Aorta (tissue), 5 donors: ENCODE measurements around the gene APH1B. TPM values are rescaled to one million over a fixed set of nuclear protein-coding genes. Genes with fewer than 3 reads are reported as not detected.
"Not testable (repeated sequence)": the region's sequence is repeated elsewhere in the genome, so short reads cannot be mapped to it uniquely, and the experiment has no call there.

ENCODE experiments used
- ATAC-seq: fragments of 200-7000 bp; cut with Tn5 transposase; one replicate; pipeline ENCODE4 v1.9.1; 2022; ENCODE audit warnings: moderate library complexity; ENCODE audit not compliant: low FRiP score
- DNase-seq, 2 donors: peaks; one replicate each; pipeline ENCODE4 v3.0.0-alpha.2; 2020
- H3K27ac ChIP-seq, 2 donors: one replicate each; pipeline ENCODE4 v1.5.1; 2013; ENCODE audit warnings: low read length in 2 of 2, mild to moderate bottlenecking in 2 of 2, moderate library complexity in 2 of 2, control low read depth in 1 of 2, inconsistent platforms in 1 of 2, low read depth in 1 of 2
- H3K27me3 ChIP-seq, 2 donors: one replicate each; pipeline ENCODE4 v1.6.1; 2013; ENCODE audit warnings: control low read depth in 1 of 2, low read length in 1 of 2, mild to moderate bottlenecking in 1 of 2, moderate library complexity in 1 of 2; ENCODE audit not compliant: insufficient read depth in 2 of 2, control insufficient read depth in 1 of 2
- H3K36me3 ChIP-seq, 2 donors: one replicate each; pipeline ENCODE4 v1.6.1; 2013; ENCODE audit warnings: control low read depth in 1 of 2, low read length in 1 of 2, mild to moderate bottlenecking in 1 of 2; ENCODE audit not compliant: insufficient read depth in 2 of 2, control insufficient read depth in 1 of 2
- H3K4me1 ChIP-seq, 2 donors: one replicate each; pipeline ENCODE4 v1.6.1; 2013; ENCODE audit warnings: low read length in 2 of 2, control low read depth in 1 of 2, mild to moderate bottlenecking in 1 of 2, moderate library complexity in 1 of 2; ENCODE audit not compliant: insufficient read depth in 2 of 2, control insufficient read depth in 1 of 2
- H3K4me3 ChIP-seq, 2 donors: one replicate each; pipeline ENCODE4 v1.5.1; 2013; ENCODE audit warnings: low read length in 2 of 2, control low read depth in 1 of 2, mild to moderate bottlenecking in 1 of 2
- H3K9me3 ChIP-seq: one replicate; pipeline ENCODE4 v1.6.1; 2013; ENCODE audit warnings: mild to moderate bottlenecking, low read length; ENCODE audit not compliant: control insufficient read depth
- WGBS, 2 donors: extraction: QIAGEN DNeasy Blood & Tissue Kit; methylation state at CpG; one replicate each; pipeline ENCODE4 v1.1.7; 2013; 5-methylcytosine and 5-hydroxymethylcytosine counted together
- intact Hi-C, 2 donors: fragments of 100-400 bp; cut with DNase I; formaldehyde crosslinking; loops; one replicate each; pipeline versions ENCODE4 v1.14.2 to v1.15.0; 2022
- polyA plus RNA-seq, 2 donors: library from polyadenylated mRNA; stranded (reverse); fragments of 200-250 nt; gene quantifications; one replicate each; pipeline ENCODE4 v1.2.3, GENCODE V29; 2013
- total RNA-seq, 2 donors: library from RNA; stranded (reverse); fragmentation: NEBNext Ultra II Directional; extraction: Animal tissue kit (Norgen Biotek cat#: 25700); gene quantifications; one replicate each; pipeline ENCODE4 v1.2.1, GENCODE V29; 2021
- donor health status: healthy with polysubstance abuse.
- donor health status: Bipolar disorder and iron deficiency.
- donor health status: DM: no; HTN: no; CAD: no.
- donor health status: DM: no; HTN: no; CAD: no.
- donor health status: DM: yes; HTN: yes; CAD: no.

The APH1B gene
- total and polyA plus RNA-seq, 4 donors, result 3.0 to 28.4 (median 18.8) TPM

GRCh38 chr15:63313825-63314224 lies 36.4 kb downstream of the APH1B start:
- Histone ChIP-seq H3K27me3 (no peaks in the 10 kb centered on the region), H3K4me1 (no peaks in the 10 kb centered on the region), H3K4me3 (no peak overlapping the region), H3K9me3 (no peaks in the 10 kb centered on the region), H3K27ac (no peak overlapping the region), H3K36me3 (no peaks in the 10 kb centered on the region)
- intact Hi-C loops, result no loop called here
- ATAC-seq, result no peak
- 91 to 92% methylated on average over 4 of the region's 4 CpGs for WGBS, 2 donors
- no peak for DNase-seq

- no peaks in the 10 kb centered on the region for H3K9me3 ChIP-seq
- intact Hi-C loops, result no loop called here
- no peaks in the 10 kb centered on the region for H3K27me3 ChIP-seq
- 51 to 65% methylated on average over 2 of the region's 2 CpGs for WGBS, 2 donors
- no peak for DNase-seq
- no peak for ATAC-seq
- no peak overlapping the region for H3K4me3 ChIP-seq
- H3K36me3 ChIP-seq, result no peaks in the 10 kb centered on the region
- no peaks in the 10 kb centered on the region for H3K4me1 ChIP-seq
- no peak overlapping the region for H3K27ac ChIP-seq
Measured at GRCh38 chr15:63314409-63314808, 37.0 kb downstream of the APH1B start.

DNA sequence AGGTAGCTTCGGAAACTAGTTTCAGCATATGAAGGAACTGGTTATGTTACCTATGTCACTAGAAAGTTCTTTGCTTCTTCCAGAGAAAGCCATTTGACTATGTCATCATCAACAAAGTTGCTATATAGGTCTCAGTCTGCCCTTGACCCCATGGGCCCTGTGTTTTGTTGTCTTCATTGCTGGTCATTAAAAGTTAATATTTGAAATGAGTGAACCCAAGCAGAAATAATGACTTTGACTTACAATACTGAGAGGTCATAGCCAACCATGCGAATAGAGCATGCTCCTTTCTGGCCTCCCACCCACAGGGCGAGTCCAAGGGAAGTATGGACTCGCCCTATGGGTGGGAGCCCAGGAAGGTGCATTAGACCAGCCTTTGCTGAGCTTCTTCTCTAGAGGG lies 40.9 kb downstream of the APH1B start:
- intact Hi-C loops, result no loop called here
- 96 to 97% methylated on average over 4 of the region's 4 CpGs for WGBS, 2 donors
- ATAC-seq (no peak), DNase-seq (no peak)
- Histone ChIP-seq H3K27ac (no peak overlapping the region), H3K27me3 (peaks cover 0 to 1% of the 10 kb centered on the region in 2 donors), H3K4me3 (no peak overlapping the region), H3K36me3 (no peaks in the 10 kb centered on the region), H3K9me3 (no peaks in the 10 kb centered on the region), H3K4me1 (no peaks in the 10 kb centered on the region)

DNA sequence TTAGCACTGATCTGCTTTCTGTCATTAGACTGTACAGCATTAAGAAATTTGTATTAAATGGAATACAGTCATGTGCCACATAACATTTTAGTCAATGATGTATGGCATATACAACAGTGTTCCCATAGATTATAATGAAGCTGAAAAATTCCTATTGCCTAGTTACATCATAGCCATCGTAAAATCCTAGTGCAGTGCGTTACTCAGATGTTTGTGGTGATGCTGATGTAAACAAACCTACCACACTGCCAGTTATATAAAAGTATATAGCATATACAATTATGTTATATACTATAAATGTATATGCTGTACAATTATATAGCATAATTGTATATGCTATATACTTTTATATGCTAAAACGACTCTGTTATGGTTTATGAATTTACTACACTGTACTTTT lies 41.7 kb downstream of the APH1B start:
- Histone ChIP-seq H3K27me3 (peaks cover 0 to 1% of the 10 kb centered on the region in 2 donors), H3K36me3 (no peaks in the 10 kb centered on the region), H3K4me3 (no peak overlapping the region), H3K9me3 (no peaks in the 10 kb centered on the region), H3K27ac (no peak overlapping the region), H3K4me1 (no peaks in the 10 kb centered on the region)
- DNase-seq (no peak), ATAC-seq (no peak)
- intact Hi-C loops, result no loop called here
- WGBS, 2 donors, result 93 to 97% methylated on average over 3 of the region's 3 CpGs

GRCh38 chr15:63320446-63320845 lies 43.0 kb downstream of the APH1B start:
- WGBS, 2 donors, result 97% methylated on average over 7 to 9 of the region's 10 CpGs

DNA sequence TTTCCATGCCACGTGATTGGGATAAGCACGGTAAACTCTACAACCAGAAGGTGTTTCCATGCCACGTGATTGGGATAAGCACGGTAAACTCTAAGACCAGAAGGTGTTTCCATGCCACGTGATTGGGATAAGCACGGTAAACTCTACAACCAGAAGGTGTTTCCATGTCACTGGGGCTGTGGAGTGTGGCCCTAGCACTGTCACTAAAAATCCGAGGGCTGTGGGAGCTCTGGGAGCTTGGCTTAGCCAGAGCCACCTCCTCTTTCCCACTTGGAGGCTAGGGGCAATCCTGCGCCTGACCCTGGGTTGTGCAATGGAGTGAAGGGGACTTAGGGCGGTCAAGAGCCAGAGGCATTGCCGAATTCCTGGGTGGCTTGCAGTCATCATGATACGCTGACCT lies 43.6 kb downstream of the APH1B start:
- WGBS, 2 donors, result 96 to 97% methylated on average over 7 to 8 of the region's 11 CpGs
- H3K4me1 ChIP-seq, H3K36me3 ChIP-seq, H3K27ac ChIP-seq, H3K9me3 ChIP-seq, intact Hi-C loops, H3K27me3 ChIP-seq, ATAC-seq, H3K4me3 ChIP-seq, DNase-seq: not testable (repeated sequence)

More at GRCh38 chr15:63320446-63320845, 43.0 kb downstream of the APH1B start:
- H3K27me3 ChIP-seq, H3K27ac ChIP-seq, H3K9me3 ChIP-seq, H3K36me3 ChIP-seq, H3K4me1 ChIP-seq, H3K4me3 ChIP-seq, ATAC-seq, intact Hi-C loops, DNase-seq: not testable (repeated sequence)

GRCh38 chr15:63321462-63321861 lies 44.1 kb downstream of the APH1B start:
- H3K4me1 ChIP-seq, result no peaks in the 10 kb centered on the region
- 90 to 94% methylated on average over 29 of the region's 29 CpGs for WGBS, 2 donors
- DNase-seq (no peak), ATAC-seq (no peak)
- intact Hi-C loops, result no loop called here
- no peak overlapping the region for H3K27ac ChIP-seq
- H3K27me3 ChIP-seq, result peaks cover 0 to 1% of the 10 kb centered on the region in 2 donors
- no peaks in the 10 kb centered on the region for H3K36me3 ChIP-seq
- H3K9me3 ChIP-seq, result no peaks in the 10 kb centered on the region
- H3K4me3 ChIP-seq, result no peak overlapping the region

- DNase-seq (no peak), ATAC-seq (no peak)
- Histone ChIP-seq H3K9me3 (no peaks in the 10 kb centered on the region), H3K27me3 (peaks cover 0 to 1% of the 10 kb centered on the region in 2 donors), H3K36me3 (no peaks in the 10 kb centered on the region), H3K4me1 (no peaks in the 10 kb centered on the region), H3K27ac (no peak overlapping the region), H3K4me3 (no peak overlapping the region)
- intact Hi-C loops, result no loop called here
- WGBS, 2 donors, result 32 to 45% methylated on average over 4 of the region's 4 CpGs
Measured at GRCh38 chr15:63322541-63322940, 45.1 kb downstream of the APH1B start.

DNA sequence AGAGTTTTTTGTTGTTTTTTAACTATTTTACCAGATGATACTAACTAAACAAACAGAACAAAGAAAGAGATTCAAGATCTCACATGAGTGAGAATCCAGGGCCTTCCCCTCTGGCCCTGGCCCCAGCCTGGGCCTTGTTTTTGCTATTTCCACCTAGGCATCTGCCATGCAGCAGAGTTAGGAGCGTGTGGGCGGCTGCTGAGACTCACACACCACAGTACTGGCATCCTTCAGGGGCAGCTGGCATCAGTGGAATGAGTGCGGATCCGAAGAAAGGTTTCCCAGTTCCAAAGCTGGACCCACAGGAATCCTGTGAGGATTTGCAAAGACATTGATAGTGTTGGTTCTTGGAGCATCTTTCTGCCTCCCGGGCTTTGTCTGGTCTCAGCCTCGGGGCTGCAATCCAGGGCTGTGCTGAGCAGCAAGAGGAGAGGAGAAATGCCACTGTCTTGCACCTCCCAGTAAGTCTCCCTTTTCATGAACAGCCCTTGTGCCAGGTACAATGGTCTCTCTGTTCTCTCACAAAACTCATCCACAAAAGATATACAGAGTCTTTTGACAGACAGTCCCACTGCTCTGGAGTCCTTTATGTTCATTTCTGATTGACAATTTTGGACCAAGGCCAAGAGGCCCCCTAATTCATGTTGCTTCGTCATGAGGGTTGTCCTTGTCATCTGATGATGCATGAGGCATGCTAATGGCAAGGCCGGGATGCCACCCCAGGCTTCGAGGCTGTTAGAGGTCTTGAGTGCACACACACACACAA lies 46.6 kb downstream of the APH1B start:
- Histone ChIP-seq H3K9me3 (no peaks in the 10 kb centered on the region), H3K27ac (no peak overlapping the region), H3K4me1 (no peaks in the 10 kb centered on the region), H3K36me3 (no peaks in the 10 kb centered on the region), H3K27me3 (peaks cover 0 to 1% of the 10 kb centered on the region in 2 donors), H3K4me3 (no peak overlapping the region)
- ATAC-seq (no peak), DNase-seq (no peak)
- intact Hi-C loops, result no loop called here
- 46 to 54% methylated on average over 9 of the region's 9 CpGs for whole genome bisulfite sequencing, 2 donors
